Suppressor macrophage treated with lipopolysaccharide for 4 hours (primary cell): ENCODE measurements around the gene TMEM253.

Source experiments
- DNase-seq: peaks from one replicate; pipeline ENCODE4 v3.0.0-alpha.2; 2020

Gene TMEM253

DNA sequence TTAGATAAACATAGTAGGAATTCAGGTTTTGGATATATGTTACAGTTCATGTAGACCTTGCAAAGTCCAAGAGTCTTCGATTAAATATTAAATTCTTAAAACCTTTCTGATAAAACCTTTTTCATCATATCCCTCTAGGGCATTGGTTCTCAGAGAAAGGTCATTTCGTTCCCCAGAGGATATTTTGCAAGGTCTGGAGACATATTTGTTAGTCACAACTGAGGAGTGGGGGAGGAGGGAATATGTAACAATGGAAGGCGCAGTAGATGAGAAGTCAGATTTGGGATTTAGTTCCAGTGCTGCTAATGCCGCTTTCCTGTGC is 5.3 kb downstream of the TMEM253 start:
- DNase-seq: peak; percentile 82

DNA sequence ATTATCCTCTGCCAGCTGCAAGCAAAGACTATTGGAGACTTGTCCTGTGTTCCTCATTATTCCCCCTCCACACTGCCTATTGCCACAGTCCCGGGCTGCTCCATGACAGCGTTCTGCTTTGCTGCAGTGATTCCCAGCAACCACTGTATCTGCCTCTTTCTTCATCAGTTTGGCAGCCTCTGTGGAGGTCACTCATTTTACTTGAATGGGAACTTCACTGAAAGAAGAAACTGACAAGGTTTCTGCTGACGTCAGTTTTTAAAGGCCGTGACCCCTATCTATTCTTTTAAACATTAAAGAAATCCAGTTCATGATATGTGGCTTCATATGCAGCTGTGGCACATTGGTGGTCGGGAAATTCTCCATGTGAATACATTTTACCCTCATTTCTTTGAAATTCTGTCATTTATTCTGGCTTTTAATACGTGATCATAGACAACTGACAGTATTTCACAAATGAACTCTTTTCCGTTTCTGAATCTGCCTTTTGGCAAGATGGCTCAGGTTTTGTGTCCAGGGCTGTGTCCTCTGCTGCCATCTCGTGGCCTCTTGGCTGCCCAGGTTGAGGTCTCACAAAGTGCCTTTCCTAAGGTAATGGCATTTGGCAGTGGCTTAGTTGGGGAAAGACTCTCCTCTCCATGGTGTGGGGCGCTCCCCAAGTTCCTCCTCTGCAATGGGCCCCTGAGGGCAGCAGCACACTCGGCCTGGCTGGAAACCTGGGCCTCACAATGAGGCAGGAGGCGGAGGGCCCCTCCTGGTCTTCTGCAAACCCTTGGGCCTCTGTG is 5.8 kb downstream of the TMEM253 start:
- DNase-seq: peak; percentile 78

DNA sequence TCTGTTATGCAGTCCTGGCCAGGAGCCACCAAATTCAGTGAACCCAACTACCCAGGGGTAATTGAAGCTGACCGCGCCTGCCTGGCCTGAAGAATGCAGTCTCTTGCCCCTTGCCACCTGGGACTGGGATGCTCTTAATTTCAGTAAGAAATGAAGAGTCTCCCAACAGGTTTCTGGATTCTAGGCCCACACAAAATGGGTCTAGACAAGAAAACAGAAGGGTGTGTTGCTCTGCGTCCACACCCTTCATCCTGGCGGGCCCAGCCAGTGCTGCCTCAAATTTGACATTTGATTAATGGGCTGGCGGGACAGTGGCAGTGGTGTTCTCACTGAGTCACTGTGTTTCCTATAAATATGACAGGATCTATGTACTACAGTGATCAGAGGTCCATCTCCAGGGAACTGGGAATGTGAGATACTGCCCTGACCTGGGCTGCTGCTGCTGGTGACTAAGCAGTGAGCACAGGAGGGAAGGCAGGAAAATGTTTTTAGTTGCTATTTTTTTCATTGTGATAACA is 6.5 kb downstream of the TMEM253 start:
- DNase-seq: peak; percentile 23

DNA sequence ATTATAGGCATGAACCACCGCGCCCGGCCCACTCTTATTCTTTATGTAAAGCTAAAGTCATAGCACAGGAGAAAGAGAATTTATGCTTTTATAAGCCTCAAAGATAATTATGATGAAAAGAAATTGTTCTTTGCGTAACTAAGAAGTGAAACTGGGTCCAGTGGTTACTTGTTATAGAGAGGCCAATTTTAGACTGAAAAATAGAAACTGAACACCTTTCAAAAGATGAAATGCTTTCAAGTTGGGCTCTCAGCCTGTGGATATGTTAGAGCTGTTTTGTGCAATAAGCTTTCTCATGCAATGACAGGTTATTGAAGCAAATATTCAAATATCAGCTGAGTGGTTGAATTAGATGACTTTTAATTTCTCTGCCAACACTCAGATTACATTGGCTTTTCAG is 7.9 kb downstream of the TMEM253 start:
- DNase-seq: no peak

DNA sequence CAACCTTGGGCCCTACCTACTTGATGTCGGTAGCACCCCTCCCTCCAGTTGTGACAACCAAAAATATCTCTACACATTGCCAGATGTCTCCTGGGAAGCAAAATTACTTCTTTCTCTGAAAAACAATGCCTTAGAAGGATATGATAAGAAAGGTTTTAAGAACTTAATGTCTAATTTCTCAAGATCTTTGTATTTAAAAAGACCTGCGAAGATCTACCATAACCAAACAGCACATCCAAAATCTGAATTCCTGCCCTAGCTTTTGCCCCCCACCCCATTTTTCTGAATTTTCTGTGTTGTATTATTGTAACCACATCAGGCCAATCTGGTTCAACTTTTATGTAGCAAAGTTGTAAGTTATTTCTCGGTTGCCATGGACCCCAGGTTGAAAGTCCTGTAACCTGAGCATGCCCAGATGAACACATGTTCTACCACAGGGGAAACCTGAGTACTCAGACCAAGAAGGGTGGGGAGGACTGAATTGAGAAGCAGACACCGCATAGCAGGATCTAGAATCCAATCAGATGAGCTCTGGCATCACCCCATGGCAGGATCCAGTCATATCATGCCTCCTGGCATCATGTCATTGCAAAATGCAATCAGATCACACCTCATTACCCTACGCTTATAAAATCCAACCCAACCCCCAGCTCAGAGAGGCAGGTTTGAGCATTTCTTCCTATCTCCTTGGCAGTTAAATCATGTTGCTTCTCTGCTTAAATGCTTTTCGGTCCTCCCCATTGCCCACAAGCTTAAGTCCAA is 8.7 kb downstream of the TMEM253 start:
- DNase-seq: no peak

DNA sequence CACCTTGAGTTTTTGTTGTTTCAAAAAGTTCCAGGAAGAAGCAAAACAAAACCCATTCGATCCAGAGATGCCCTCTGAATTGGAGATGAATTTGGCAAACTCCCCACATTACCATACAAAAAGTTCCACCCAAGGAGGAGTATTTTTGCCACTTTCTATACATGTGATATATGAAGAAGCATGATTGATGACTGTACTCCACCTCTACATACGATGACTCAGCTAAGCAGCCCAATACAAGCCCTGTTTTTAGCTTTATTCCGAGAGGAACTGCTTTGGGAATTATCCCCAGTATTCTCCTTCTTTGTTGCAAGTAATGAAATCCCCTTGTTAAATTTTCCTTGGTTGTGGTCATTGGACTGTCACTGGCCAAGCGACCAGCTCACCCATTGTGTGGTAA is 11.4 kb downstream of the TMEM253 start:
- no peak for DNase-seq

DNA sequence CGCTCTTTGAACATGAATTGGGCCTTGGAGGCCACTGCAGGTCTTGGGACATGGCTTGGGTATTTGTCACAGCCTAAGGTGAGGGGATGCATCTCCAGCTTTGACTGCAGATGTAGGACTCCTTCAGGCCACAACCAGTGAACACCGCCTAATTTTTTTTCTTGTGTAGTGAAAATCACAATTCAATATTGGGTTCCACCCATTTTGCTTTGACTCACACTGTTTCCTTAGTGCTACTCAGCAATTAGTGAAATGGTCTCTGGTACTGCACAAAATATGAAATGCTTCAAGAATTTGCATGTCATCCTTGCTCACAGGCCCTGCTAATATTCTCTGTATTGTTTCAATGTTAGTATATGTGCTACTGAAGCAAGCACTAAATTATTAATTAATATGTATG is 12.5 kb downstream of the TMEM253 start:
- no peak for DNase-seq

DNA sequence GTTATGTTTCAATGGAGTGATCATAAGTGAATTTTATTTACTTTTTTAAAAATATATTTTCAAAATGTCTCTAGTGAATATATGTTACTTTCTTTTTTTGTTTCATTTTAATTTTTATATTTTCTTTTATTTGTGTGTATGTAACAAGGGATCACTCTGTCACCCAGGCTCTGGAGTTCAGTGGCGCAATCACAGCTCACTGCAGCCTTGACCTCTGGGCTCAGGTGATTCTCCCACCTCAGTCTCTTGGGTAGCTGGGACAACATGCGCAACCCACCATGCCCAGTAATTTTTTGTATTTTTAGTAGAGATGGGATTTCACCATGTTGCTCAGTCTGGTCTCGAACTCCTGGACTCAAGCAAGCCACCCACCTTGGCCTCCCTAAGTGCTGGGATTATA is 18.1 kb downstream of the TMEM253 start:
- no peak for DNase-seq

DNA sequence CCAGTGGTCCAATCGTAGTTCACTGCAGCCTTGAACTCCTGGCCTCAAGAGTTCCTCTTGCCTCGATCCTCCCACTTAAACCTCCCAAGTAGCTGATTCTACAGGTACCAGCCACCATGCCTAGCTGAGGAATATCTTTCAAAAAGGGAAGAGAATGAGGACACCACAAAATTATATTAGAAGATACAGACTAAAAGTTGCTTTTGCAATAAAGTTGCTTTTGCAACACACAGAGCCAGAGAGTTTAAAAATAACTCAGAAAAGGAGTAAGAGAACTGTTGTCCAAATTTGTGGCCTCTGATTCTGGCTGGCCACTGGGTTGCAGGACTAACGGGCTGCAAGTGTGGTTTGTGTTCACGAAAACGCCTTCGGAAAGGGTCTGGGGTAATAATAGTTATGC is 19.8 kb downstream of the TMEM253 start:
- DNase-seq: no peak

DNA sequence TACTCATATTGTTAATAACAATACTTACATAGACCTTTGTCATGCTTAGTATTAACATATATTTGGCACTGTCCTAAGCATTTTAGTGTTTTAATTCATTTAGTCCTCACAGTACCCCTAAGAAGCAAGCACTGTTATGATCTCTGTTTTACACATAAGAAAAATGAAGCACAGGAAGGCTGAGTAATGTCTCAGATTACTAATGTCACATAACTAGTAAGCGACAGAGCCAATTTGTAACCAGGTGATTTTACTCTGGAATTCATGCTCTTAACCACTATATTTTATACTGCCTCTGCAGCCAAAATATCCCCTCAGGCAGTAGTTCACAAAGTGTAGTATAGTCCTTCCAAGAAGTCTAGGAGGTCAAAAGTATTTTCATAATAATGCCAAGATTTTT is 20.3 kb downstream of the TMEM253 start:
- DNase-seq: no peak

DNA sequence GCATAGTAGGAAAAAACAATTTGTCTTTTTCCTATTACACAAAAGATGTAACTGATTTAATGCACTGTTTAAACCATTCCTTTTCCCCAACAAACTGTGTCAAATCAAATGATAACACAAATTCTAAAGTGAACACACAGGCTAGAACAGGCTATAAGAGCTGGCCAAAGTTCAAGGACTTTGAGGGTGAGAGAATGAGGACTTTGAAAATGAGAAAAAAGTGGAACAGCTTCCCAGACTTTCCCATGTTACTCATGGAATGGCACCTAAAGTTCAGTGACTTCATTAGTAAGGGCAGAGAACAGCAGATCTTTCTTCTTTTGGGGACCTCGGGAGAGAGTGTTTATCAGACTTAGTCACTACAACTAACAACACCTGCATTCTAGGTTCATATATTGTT is 22.6 kb downstream of the TMEM253 start:
- DNase-seq: no peak

DNA sequence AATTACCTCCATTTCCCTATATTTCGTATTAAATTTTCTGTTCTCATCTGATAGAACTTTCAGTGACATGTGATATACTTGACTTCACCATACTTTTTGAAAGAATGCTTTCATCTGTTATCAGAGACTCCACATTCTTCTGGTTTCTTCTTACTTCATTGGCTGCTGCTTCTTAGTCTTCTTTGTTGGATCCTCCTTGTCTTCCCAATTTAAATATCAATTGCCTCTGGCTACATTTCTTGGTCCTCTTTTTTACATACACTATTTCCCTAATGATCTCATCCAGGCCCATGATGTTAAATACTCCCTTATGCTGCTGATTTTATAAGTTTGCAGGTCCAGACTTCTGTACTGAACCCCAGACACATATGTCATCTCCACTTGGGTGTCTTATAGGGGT is 33.0 kb downstream of the TMEM253 start:
- DNase-seq: no peak

DNA sequence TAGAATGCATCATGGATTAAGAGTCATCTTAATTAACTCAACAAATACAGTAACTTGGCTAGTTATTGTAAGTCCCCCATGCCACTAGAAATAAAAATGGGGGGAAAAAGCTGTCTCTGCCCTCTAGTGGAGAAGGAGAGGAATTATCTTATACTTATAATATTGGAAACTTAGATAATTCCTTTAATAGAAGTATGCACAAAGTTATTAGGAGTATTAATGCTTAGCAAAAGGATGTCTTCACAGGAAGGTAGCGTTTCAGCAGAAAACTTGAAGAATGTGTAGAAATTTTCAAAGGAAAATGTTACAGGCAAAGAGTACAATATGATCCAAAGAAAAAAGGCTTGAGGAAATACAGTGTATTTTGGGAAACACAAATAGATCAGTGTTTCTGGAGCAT is 35.2 kb downstream of the TMEM253 start:
- peak; percentile 20 for DNase-seq

DNA sequence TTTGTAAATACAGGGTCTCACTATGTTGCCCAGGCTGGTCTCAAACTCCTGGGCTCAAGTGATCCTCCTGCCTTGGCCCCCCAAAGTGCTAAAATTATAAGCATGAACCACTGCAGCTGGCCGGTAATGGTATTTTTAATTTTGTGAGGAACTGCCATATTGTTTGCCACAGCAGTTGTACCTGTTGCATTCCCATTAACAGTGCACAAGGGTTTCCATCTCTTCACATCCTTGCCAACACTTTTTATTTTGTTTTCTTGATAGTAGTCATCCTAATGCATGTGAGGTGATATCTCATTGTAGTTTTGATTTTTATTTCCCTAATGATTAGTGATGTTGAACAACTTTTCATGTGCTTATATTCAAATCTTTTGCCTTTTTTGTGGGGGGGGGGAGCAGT is 41.5 kb downstream of the TMEM253 start:
- DNase-seq: no peak

DNA sequence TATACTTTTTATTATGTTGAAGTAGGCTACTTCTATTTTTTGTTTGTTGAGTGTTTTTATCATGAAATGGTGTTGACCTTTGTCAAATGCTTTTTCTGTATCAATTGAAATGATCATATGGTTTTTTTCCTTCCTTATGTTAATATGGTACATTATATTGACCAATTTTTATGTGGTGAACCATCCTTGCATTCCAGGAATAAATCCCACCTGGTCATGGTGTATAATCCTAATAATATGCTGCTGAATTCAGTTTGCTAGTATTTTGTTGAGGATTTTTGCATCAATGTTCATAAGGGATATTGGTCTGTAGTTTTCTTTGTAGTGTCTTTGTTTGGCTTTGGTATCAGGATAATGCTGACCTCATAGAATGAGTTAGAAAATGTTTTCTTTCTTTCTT is 44.6 kb downstream of the TMEM253 start:
- DNase-seq: no peak

DNA sequence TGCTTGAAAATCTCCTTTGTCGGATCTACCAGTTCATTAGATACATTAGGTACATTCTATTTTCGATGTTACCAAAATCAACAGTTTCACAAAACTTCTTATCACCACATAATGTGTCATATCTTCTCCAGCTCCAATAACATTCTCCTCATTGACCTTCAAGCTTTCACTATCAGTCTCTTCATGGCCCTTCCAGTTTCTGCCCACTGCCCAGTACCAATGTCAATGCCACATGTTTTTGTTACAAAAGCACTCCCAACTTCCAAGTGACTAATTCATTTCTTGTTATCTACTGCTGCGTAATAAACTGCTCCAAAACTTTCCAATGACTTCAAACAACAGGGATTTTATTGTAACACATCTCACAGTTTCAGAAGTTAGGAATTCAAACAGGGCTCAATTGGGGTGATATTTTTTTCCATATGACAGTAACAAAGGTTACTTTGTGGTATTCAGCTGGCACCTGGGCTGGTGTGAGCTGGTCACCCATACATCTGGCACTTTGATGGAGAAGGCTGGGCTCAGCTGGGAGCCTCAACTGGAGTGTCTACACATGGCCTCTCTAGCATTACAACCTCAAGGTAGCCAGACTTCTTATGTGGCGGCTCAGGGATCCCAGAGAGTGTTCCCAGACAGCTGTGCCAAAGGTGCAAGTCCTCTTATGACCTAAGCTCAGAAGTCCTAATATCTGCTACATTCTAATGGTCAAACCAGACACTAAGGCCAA is 48.9 kb downstream of the TMEM253 start:
- DNase-seq: no peak
